Activated CD4-positive, alpha-beta T cell treated with anti-CD3 and anti-CD28 coated beads, Interleukin-2, amount 50 U/mL, for 4 hours (primary cell): ENCODE data around the gene AIFM2.
A peak's percentile ranks its signal among the peaks of the same experiment; 100 is the strongest.
"Not testable (repeated sequence)": the region's sequence is repeated elsewhere in the genome, so short reads cannot be mapped to it uniquely, and the experiment has no call there.

Experiments used
- DNase-seq, 2 experiments: peaks; one replicate each; pipeline ENCODE4 v3.0.0-alpha.2; 2020

AIFM2 gene

GRCh38 chr10:70121281-70121949 lies 11.2 kb downstream of the AIFM2 start:
- no peak for DNase-seq

- no peak for DNase-seq
Observed at GRCh38 chr10:70120417-70120816, 12.2 kb downstream of the AIFM2 start.

GRCh38 chr10:70119623-70120022 lies 13.0 kb downstream of the AIFM2 start:
- no peak for DNase-seq

GRCh38 chr10:70119197-70119596 lies 13.4 kb downstream of the AIFM2 start:
- no peak for DNase-seq

- DNase-seq: no peak
Observed at GRCh38 chr10:70118196-70118595, 14.4 kb downstream of the AIFM2 start.

- DNase-seq: no peak
Observed at GRCh38 chr10:70117646-70118045, 15.0 kb downstream of the AIFM2 start.

GRCh38 chr10:70115948-70116682 lies 16.5 kb downstream of the AIFM2 start:
- DNase-seq: peak; percentile 39 to 43

- DNase-seq: no peak
Observed at GRCh38 chr10:70114902-70115301, 17.7 kb downstream of the AIFM2 start.

- no peak for DNase-seq
Observed at GRCh38 chr10:70112071-70112470, 20.6 kb downstream of the AIFM2 start.

GRCh38 chr10:70111496-70111895 lies 21.1 kb downstream of the AIFM2 start:
- no peak for DNase-seq

GRCh38 chr10:70109064-70109729 lies 23.4 kb downstream of the AIFM2 start:
- no peak for DNase-seq

GRCh38 chr10:70106958-70107791 lies 25.4 kb downstream of the AIFM2 start:
- no peak for DNase-seq

- no peak for DNase-seq
Observed at GRCh38 chr10:70101668-70102067, 31.0 kb downstream of the AIFM2 start.

GRCh38 chr10:70101068-70101562 lies 31.5 kb downstream of the AIFM2 start:
- not testable (repeated sequence) for DNase-seq

- no peak for DNase-seq
Observed at GRCh38 chr10:70098271-70098670, 34.4 kb downstream of the AIFM2 start.

GRCh38 chr10:70097459-70097858 lies 35.2 kb downstream of the AIFM2 start:
- no peak for DNase-seq

- DNase-seq: no peak
Observed at GRCh38 chr10:70096705-70097420, 35.8 kb downstream of the AIFM2 start.

- no peak for DNase-seq
Observed at GRCh38 chr10:70096016-70096704, 36.5 kb downstream of the AIFM2 start.

GRCh38 chr10:70094250-70094649 lies 38.4 kb downstream of the AIFM2 start:
- no peak for DNase-seq

GRCh38 chr10:70093335-70093944 lies 39.2 kb downstream of the AIFM2 start:
- DNase-seq: no peak

GRCh38 chr10:70092389-70092718 lies 40.3 kb downstream of the AIFM2 start:
- no peak for DNase-seq
